GM10248 (cell line): ENCODE measurements around the gene U2AF1L4.

Experiments used
- CTCF ChIA-PET: fragments of 300-600 bp; sonication (Branson Sonifier 250); formaldehyde crosslinking; extraction: SDS; loops from one replicate; lab custom pipeline; 2021; ENCODE audit warnings: antibody characterized with exemption; lab: Yijun Ruan, JAX
- POLR2A ChIA-PET: fragments of 350-650 bp; sonication (Branson Sonifier 250); formaldehyde crosslinking; extraction: SDS; loops from one replicate; lab custom pipeline; 2020; ENCODE audit warnings: antibody characterized with exemption; lab: Yijun Ruan, JAX
- DNase-seq: peaks from one replicate; pipeline ENCODE4 v3.0.0; 2012; ENCODE audit errors: extremely low spot score
- CTCF ChIP-seq: IDR thresholded peaks from 2 replicates; pipeline ENCODE4 v1.5.1; 2012; ENCODE audit warnings: mild to moderate bottlenecking, low read depth; ENCODE audit errors: extremely low read depth, missing control alignments, control extremely low read depth

U2AF1L4 gene

GRCh38 chr19:35742121-35742724, 3.0 kb downstream of the U2AF1L4 start, which contains the start of gene IGFLR1:
IGFLR1 (minus strand) TSS chr19:35742452; CDS start chr19:35741180, 1,272 bp downstream.
- CTCF ChIA-PET = interaction anchor here (1.1 to 1.5 kb wide), 3 partner anchors 15 to 189 kb away, joined by 3 to 5 read pairs (median 4); no protein-coding TSS in a partner anchor
- no peak for TF ChIP-seq CTCF
- peak; percentile 70 for DNase-seq
- POLR2A ChIA-PET = interaction anchor here (0.6 to 1.2 kb wide), 2 partner anchors 24 to 184 kb away, joined by 4 read pairs; no protein-coding TSS in a partner anchor

GRCh38 chr19:35741203-35741515, 4.1 kb downstream of the U2AF1L4 start:
- POLR2A ChIA-PET = interaction anchor here (0.8 to 2.1 kb wide), 9 partner anchors 10 to 255 kb away, joined by 3 to 20 read pairs (median 7); no protein-coding TSS in a partner anchor
- CTCF ChIA-PET = interaction anchor here (0.9 to 2.2 kb wide), 10 partner anchors 12 to 127 kb away, joined by 3 to 10 read pairs (median 3); partner anchors contain the start of gene APLP1
- TF ChIP-seq CTCF = no peak
- DNase-seq = no peak

GRCh38 chr19:35740423-35741202, 4.6 kb downstream of the U2AF1L4 start:
- POLR2A ChIA-PET = interaction anchor here (0.8 to 2.1 kb wide), 12 partner anchors 8 to 255 kb away, joined by 3 to 20 read pairs (median 6); partner anchors contain the start of genes KMT2B and LIN37
- peak; percentile 37 for TF ChIP-seq CTCF
- DNase-seq = peak; percentile 98
- CTCF ChIA-PET = interaction anchor here (0.9 to 2.2 kb wide), 12 partner anchors 13 to 128 kb away, joined by 3 to 10 read pairs (median 3); partner anchors contain the start of gene APLP1

GRCh38 chr19:35740108-35740422, 5.2 kb downstream of the U2AF1L4 start:
- ChIA-PET POLR2A (interaction anchor here (0.9 to 2.1 kb wide), 10 partner anchors 8 to 97 kb away, joined by 3 to 20 read pairs (median 6); partner anchors contain the start of genes KMT2B and LIN37), CTCF (interaction anchor here (0.7 to 2.2 kb wide), 11 partner anchors 14 to 128 kb away, joined by 3 to 10 read pairs (median 3); partner anchors contain the start of gene APLP1)
- DNase-seq = no peak
- TF ChIP-seq CTCF = no peak

- TF ChIP-seq CTCF = no peak
- DNase-seq = no peak
- ChIA-PET POLR2A (interaction anchor here (1.0 to 2.1 kb wide), 6 partner anchors 9 to 37 kb away, joined by 4 to 20 read pairs (median 7); partner anchors contain the start of gene LIN37), CTCF (interaction anchor here (0.7 to 2.2 kb wide), 8 partner anchors 13 to 97 kb away, joined by 3 to 10 read pairs (median 3); no protein-coding TSS in a partner anchor)
Measured at GRCh38 chr19:35739275-35740107, 5.7 kb downstream of the U2AF1L4 start.
